ENCODE results near the gene GRIP2.

The GRIP2 gene

DNA sequence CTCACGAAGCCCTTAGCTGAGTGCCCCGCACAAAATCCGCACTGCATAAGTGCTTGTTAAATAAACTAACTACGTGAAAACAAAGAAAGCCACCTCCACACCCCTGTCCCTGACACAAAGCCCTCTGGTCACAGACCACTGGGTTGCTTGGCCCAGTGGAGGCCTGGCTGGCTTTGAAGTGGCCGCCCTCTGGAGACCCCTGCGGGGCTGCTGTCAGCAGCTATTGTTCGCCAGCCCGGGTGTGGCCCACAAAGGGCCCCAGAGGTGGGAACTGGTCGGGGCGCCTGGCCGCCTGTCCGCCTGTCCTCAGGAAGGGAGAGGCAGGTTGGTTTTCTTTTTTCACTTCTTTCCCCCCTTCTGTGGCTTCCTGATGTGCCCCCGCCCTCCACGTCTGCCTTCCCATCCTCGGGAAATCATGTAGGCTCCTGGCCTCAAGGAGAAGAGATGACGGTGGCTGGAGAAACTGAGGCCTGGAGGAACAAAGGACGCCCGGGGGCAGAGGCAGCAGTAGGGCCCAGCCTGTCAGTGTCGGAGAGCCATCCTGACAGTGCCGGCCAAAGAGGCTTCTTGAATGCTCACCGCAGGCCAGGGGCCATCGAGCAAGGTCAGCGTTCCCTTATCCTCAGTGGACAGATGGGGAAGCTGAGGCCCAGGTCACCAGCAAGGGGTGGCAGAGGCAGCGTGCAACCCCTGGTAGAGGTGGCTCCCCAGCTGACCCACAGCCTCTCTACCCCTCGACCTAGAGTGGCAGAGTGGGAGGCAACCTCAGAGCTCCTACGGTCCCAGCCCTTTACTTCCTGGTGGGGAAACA, 76.6 kb downstream of the GRIP2 start:
- H3K27me3 ChIP-seq (ENCODE audit: insufficient read depth, low read length): no peaks in the 10 kb centered on the region
- no peaks in the 10 kb centered on the region for H3K9me3 ChIP-seq (ENCODE audit: low read length)
- H3K9me2 ChIP-seq (ENCODE audit: low read depth, low read length): no peaks in the 10 kb centered on the region
- TF ChIP-seq, protein P1, sequence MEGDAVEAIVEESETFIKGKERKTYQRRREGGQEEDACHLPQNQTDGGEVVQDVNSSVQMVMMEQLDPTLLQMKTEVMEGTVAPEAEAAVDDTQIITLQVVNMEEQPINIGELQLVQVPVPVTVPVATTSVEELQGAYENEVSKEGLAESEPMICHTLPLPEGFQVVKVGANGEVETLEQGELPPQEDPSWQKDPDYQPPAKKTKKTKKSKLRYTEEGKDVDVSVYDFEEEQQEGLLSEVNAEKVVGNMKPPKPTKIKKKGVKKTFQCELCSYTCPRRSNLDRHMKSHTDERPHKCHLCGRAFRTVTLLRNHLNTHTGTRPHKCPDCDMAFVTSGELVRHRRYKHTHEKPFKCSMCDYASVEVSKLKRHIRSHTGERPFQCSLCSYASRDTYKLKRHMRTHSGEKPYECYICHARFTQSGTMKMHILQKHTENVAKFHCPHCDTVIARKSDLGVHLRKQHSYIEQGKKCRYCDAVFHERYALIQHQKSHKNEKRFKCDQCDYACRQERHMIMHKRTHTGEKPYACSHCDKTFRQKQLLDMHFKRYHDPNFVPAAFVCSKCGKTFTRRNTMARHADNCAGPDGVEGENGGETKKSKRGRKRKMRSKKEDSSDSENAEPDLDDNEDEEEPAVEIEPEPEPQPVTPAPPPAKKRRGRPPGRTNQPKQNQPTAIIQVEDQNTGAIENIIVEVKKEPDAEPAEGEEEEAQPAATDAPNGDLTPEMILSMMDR (IDR thresholded peaks at IDR 0.05; ENCODE audit: low read length): no peak
- TF ChIP-seq EZH2 (IDR thresholded peaks at IDR 0.05; ENCODE audit: borderline replicate concordance, low read length): no peak
- H3K4me3 ChIP-seq (ENCODE audit: low read depth, low read length, poor library complexity, severe bottlenecking): no peak overlapping the region
- H3K9ac ChIP-seq (ENCODE audit: low read length): no peak overlapping the region
- no peaks in the 10 kb centered on the region for H3K4me1 ChIP-seq (ENCODE audit: insufficient read depth, low read length, severe bottlenecking)
- H3K79me2 ChIP-seq (ENCODE audit: insufficient read depth, low read length): no peaks in the 10 kb centered on the region
- no peak overlapping the region for H3K4me2 ChIP-seq (ENCODE audit: low read length)
- peaks cover 86% of the 10 kb centered on the region for H3K36me3 ChIP-seq (ENCODE audit: insufficient read depth, low read length)
- no peak overlapping the region for H2AFZ ChIP-seq (ENCODE audit: low read length)
- no peak overlapping the region for H3K27ac ChIP-seq (ENCODE audit: low read depth, low read length, poor library complexity, severe bottlenecking)
- H4K20me1 ChIP-seq (ENCODE audit: insufficient read depth, low read length): no peaks in the 10 kb centered on the region
- no peaks in the 10 kb centered on the region for H3F3A ChIP-seq (ENCODE audit: insufficient read depth, low read length)

DNA sequence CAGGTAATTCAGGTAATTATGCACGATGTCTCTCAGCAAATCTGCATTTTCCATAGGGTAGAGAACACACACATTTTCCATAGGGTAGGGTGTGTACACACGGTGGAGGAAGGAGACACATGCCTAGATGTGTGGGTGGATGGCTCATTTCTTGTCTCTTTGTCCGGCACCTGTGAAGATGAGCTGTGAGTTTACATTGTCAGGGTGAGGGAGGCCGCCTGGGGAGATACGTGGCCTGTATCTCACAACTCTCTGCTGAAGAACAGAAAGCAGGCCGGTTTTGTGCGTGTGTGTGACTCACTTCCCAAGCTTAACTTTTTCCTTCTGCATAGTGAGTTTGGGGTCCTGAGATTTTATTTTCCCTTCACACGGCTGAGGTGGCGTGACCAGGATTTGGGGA, 77.4 kb downstream of the GRIP2 start:
- Histone ChIP-seq H3K9ac (ENCODE audit: low read length) (no peak overlapping the region), H3F3A (ENCODE audit: insufficient read depth, low read length) (no peaks in the 10 kb centered on the region), H3K9me3 (ENCODE audit: low read length) (no peaks in the 10 kb centered on the region), H3K27me3 (ENCODE audit: insufficient read depth, low read length) (no peaks in the 10 kb centered on the region), H3K4me3 (ENCODE audit: low read depth, low read length, poor library complexity, severe bottlenecking) (no peak overlapping the region), H3K27ac (ENCODE audit: low read depth, low read length, poor library complexity, severe bottlenecking) (no peak overlapping the region), H3K4me2 (ENCODE audit: low read length) (no peak overlapping the region), H2AFZ (ENCODE audit: low read length) (no peak overlapping the region), H3K4me1 (ENCODE audit: insufficient read depth, low read length, severe bottlenecking) (peaks cover 6% of the 10 kb centered on the region), H3K79me2 (ENCODE audit: insufficient read depth, low read length) (no peaks in the 10 kb centered on the region), H3K36me3 (ENCODE audit: insufficient read depth, low read length) (peaks cover 87% of the 10 kb centered on the region), H4K20me1 (ENCODE audit: insufficient read depth, low read length) (no peaks in the 10 kb centered on the region), H3K9me2 (ENCODE audit: low read depth, low read length) (no peaks in the 10 kb centered on the region)
- TF ChIP-seq, protein P1 (IDR thresholded peaks at IDR 0.05; ENCODE audit: low read length): no peak
- no peak for TF ChIP-seq EZH2 (IDR thresholded peaks at IDR 0.05; ENCODE audit: borderline replicate concordance, low read length)

DNA sequence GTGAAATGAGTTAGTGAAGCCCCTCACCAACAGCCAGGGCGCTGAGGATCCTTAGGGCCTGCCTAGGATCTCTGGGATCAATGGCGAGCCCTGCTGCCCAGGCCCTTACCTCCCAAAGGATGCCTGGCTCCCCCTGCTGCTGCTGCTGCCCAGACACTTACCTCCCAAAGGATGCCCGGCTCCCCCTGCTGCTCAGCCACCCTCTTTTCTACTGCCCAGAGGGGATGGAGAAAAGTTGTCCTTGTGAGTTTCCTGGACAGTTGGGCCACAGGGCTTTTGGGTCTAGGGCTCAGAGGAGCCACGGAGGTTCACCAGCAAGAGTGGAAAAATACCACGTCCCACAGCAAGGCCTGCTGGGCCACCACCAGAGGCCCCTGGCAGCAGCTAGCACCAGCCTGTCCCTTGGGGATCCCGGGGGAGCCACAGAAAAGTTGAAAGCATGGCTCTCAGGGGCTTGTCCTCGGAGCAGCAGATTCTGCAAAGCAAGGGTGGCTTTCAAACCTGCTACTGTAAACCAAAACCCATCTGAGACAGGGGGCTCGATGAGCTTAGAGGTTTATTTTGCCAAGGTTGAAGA, 78.3 kb downstream of the GRIP2 start:
- Histone ChIP-seq H3K9ac (ENCODE audit: low read length) (no peak overlapping the region), H3K4me2 (ENCODE audit: low read length) (no peak overlapping the region), H3K79me2 (ENCODE audit: insufficient read depth, low read length) (no peaks in the 10 kb centered on the region), H3K4me1 (ENCODE audit: insufficient read depth, low read length, severe bottlenecking) (peaks cover 6% of the 10 kb centered on the region), H3K36me3 (ENCODE audit: insufficient read depth, low read length) (peaks cover 87% of the 10 kb centered on the region), H3K9me2 (ENCODE audit: low read depth, low read length) (no peaks in the 10 kb centered on the region), H3K9me3 (ENCODE audit: low read length) (no peaks in the 10 kb centered on the region), H3F3A (ENCODE audit: insufficient read depth, low read length) (no peaks in the 10 kb centered on the region), H2AFZ (ENCODE audit: low read length) (no peak overlapping the region), H4K20me1 (ENCODE audit: insufficient read depth, low read length) (no peaks in the 10 kb centered on the region), H3K27me3 (ENCODE audit: insufficient read depth, low read length) (no peaks in the 10 kb centered on the region), H3K27ac (ENCODE audit: low read depth, low read length, poor library complexity, severe bottlenecking) (no peak overlapping the region), H3K4me3 (ENCODE audit: low read depth, low read length, poor library complexity, severe bottlenecking) (no peak overlapping the region)
- TF ChIP-seq, protein P1 (IDR thresholded peaks at IDR 0.05; ENCODE audit: low read length): peak; percentile 53; the same call in 1 of the 2 replicates
- TF ChIP-seq EZH2 (IDR thresholded peaks at IDR 0.05; ENCODE audit: borderline replicate concordance, low read length): no peak

All from OCI-LY1 (cell line).